GM19099 (cell line): ENCODE measurements around the gene SLC12A5.

Experiments
- POLR2A ChIP-seq: IDR thresholded peaks from 3 replicates; pipeline ENCODE4 v1.6.1; 2011; ENCODE audit warnings: low read depth; ENCODE audit not compliant: insufficient read length; ENCODE audit errors: extremely low read depth

The SLC12A5 gene

DNA sequence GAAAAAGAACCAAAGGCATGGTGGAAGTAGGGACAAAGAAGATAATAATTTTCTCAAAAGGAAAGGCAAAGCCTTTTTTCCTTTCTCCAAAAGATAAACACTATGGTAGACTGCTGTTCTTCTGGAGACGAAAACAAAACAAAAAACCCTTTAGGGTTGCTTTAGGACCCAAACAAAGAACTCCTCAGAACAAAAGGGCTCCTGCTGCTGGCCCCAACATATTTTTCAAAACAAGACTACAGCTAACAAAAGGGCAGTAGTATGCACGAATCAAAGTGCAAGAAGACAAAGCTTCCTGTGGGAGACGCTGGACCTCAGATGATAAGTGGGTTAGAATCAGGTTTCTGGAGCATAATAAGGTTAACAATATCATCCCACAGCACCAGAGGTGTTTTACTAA lies 45.0 kb downstream of the SLC12A5 start:
- no peak for TF ChIP-seq POLR2A

DNA sequence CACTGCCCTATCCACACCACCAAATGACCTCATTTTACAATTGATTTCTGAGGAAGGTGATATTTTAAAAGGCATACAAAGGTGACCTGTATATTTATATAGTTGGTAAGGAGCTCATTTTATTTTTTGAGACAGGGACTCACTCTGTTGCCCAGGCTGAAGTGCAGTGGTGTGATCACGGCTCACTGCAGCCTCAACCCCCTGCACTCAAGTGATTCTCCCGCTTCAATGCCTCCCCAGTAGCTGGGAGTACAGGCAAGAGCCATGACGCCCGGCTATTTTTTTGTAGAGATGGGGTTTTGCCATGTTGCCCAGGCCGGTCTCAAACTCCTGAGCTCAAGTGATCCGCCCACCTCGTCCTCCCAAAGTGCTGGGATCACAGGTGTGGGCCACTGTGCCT lies 47.8 kb downstream of the SLC12A5 start:
- no peak for TF ChIP-seq POLR2A

DNA sequence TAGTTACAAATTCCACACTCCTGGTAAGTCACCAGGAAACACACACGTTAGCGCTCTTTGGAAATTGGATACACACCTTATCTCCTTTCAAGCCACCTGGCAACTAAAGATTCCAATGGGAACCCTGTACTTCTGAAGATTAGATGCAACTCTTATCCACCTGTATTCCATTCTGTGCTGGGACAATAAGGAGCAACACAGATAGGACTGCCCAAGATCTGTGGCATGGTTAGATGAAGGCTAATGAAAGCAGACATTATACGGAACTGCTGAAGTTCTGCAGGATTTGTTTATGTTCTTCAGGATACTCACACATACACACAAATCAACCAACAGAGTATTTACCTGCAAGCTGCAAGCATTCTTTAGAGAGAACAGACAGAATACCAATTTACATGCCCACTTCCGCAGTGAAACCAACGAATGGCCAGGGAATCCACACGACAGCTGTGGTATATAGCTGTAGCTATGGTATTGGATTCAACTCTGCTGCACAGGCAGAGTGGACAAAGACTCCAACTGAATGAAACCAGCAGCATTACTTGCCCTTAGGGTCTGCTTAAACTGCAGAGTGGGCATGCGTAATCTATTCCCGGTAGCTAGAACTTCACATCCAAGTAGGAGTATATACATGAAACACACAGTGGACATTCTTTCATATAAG lies 48.8 kb downstream of the SLC12A5 start:
- no peak for TF ChIP-seq POLR2A

DNA sequence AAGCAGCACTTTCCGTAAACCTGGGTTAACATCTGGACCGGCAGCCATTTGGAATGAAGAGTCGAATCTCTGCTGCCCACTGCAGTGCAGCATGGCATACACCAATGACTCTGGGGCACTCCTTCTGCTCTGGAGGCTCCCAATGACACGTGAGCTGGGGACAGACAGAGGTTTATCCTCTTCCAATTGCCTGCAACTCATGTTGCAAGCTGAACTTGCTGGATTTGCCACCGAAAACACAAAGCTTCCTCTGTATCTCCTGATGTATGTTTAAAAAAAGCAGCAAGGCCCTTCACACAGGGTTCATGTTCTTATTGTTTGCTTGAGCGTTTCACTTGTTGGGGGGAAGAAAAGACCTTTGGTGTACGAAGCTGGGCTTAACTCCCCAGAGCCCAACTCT lies 49.9 kb downstream of the SLC12A5 start:
- no peak for TF ChIP-seq POLR2A

DNA sequence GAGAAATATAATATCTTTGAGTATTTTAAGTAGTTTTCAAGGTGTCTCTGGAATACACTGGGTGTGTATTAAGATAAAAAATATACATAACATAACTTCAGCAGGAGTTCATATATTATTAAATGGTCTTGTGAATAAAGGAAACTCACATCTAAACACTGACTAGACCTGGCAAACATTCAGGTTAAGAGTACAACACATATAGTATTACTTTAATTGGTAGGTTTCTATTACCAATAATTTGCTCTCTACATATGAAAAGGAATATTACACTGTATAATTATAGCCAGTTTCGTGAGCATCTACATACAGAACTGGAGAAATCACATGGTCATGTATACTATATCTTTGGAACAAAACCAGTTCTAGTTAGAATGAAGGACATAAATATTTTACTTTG lies 52.1 kb downstream of the SLC12A5 start:
- TF ChIP-seq POLR2A: no peak

DNA sequence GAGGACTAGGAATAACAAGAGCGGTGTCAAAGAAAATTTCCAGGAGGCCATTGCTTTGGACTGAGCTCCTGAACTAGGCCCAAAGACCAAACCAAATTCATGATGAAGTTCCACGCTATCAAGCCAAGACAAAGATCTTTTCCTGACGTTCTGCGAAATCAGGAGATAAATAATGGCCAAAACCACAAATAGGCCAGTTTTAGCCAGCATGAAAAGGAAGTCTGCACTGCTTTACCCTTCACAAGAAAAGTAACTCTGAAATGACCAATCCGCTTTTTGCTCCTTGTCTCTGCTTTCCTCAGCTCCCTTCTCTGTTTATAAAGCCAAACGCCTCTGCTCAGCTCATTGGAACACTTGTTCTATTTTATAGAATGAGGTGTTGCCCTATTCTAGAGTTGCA lies 54.1 kb downstream of the SLC12A5 start:
- TF ChIP-seq POLR2A: no peak

DNA sequence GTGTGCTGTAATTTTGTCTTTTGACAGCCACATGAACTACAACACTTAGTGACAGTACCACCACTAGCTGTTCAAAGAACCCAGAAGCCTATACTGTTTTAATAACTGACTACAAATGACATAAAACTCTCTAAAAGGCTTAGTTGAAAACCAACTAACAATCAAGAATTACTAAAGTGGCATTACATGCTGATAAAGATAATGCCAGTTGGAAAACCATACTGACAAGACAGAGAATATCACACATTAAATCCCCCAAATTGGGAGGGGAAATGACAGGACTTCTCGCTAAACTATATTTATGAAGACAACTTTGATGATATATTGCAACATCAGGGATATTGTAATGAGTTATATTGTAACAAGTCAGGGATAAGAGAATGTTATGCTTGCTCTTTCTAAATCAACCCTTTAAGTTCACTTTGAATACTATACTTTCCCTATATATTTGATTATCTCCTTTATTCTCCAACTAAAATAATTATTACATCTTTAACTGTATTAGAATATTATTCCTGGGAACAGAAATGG lies 54.6 kb downstream of the SLC12A5 start:
- no peak for TF ChIP-seq POLR2A

DNA sequence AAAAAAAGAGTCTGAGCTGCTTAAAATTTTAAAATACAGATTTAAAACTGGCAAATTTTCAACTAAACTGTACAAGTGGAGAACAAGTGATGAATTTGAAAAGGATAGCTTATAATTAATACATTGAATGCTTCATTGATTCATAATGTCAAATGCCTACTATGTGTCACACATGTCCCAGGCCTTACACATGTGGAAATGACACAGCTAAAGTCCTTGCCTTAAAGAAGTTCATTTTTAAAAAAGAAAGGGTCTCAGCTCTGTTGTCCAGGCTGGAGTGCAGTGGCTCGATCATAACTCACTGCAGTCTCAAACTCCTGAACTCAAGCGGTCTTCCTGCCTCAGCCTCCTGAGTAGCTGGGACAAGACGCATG lies 55.8 kb downstream of the SLC12A5 start:
- TF ChIP-seq POLR2A: no peak

DNA sequence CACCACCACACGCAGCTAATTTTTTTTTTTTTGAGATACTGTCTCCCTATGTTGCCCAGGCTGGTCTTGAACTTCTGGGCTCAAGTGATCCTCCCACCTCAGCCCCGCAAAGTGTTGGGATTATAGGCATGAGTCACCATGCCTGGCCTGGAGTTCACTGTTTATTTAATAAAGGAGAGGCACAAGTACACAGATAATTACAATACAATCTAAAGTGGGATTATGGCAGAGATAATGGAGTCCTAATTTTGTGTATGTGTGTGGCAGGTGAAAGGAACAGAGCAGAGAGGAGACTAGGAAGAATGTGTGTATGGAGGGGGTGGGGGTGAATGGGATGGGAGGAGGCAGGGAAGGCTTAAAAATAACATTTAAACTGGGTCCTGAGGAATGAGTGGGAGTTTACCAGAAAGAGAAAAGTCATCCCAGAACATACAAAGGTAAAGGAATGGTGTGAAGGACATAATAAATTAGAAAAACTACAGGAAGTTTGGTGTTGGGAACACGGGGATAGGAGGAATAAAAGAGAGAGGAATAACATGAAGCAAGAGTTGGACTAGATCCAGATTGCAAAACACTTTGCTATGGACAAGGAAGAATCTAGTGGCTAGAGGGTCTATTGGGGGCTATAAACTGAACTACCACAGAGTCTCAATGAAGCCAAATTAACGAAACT lies 56.3 kb downstream of the SLC12A5 start:
- TF ChIP-seq POLR2A: no peak

DNA sequence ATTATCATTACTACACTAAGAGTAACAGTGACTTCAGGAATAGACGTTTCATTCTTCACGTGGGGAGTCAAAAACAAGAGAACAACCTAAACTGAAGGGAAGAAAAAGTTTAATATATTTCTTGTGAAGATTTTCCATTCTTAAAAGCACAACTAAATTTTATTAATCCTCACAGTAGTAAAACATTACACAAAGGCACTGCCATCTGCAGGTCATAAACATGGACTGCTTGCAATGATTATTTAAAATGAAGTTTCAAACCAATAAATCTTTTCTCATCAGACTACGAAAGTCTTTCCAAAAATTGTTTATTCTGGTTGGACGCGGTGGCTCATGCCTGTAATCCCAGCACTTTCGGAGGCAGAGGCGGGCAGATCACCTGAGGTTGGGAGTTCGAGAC lies 58.1 kb downstream of the SLC12A5 start:
- TF ChIP-seq POLR2A: no peak

DNA sequence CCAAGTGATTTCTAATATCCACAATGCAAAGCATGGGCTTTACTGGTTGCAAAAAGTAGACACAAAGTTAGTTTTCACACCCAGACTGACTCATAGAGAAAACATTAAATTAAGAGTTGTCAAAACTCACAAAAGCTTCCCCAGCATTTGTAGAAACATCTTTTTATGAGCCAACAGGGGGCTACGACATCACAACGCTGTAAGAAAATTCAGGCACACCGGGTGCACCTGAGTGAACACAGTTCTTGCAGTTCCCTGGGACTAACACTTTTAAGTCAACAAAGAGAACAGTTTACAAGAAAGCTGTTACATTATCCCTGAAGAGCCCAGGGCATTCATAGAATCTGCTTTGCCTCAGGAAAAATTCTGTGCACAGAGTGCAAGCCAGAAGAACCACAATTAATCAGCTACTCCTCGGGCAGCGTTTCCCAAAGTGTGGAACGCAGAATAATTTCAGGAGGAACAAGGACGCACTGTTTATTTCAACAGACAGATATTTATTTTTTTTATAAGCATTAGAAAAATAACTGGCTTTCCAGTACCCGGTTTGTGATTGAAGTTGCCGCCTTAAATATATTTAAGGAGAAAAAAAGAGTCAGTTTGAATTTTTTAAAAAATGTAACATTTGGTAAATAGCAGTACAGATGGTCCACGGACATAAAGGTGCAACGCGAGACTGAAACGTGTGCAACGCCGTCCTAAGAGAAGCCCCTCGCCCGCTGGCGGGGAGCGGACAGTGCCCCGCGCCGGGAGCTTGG lies 59.6 kb downstream of the SLC12A5 start:
- no peak for TF ChIP-seq POLR2A

DNA sequence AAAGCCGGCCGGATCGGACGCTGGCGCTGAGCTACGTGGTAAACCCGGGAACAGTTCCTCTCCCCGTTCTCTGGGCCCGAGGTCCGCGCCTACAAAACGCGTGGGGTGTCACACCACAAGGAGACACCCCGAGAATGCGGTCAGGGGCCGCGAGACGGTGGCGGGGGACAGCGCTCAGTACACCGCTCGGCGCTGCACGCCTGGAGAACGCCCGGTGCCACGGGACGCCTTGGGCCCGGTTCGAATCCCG lies 60.1 kb downstream of the SLC12A5 start:
- TF ChIP-seq POLR2A: no peak

DNA sequence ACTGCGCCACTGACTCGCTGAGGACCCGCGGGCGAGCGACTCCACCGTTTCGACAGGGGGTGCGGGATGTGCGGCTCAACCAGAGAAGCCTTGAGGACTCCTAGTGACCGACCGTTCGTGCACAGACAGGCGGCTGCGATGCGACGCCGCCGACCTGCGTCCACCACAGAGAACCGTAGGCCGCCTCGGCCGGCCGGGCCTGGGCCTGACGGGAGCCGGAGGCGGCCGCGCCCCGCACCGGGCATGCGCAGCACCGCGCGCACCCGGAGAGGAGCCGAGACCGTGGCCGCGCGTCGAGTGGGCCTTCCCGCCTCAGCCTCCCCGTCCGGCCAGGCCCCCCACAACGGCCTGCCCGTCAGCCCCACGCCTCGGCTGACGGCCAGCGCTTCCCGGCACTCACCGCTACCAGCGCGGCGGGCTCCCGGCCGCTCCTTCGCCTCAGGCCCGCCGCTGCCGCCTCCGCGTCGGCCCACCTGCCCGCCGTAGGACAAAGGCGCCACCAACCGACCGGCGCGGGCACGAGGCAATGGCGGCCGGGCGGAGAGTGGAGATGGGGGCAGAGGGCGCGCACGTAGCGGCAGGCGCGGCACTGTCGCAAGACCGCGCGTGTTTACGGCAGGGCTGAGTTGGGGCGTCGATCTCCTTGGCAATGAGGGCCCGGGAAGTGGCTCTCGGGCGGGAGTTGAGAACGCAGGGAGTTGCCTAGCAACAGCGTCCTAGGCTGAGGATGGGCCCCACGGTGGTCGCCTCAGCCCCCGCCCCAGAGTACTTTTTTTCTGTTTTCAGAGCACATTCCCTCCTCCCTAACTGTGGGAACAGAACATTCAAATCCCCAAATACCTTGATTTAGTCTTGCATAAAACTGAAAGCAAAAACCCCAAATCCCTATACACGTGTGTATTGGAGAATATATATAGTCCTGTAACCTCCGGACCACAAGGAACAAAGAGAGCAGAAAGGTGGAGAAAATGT lies 60.7 kb downstream of the SLC12A5 start, which contains the start of gene NCOA5:
Gene NCOA5 (minus strand): TSS at position 546 of the 972 bp plus-strand sequence. CDS start 10,538 bp downstream, outside the sequence.
- peak; percentile 97 for TF ChIP-seq POLR2A

DNA sequence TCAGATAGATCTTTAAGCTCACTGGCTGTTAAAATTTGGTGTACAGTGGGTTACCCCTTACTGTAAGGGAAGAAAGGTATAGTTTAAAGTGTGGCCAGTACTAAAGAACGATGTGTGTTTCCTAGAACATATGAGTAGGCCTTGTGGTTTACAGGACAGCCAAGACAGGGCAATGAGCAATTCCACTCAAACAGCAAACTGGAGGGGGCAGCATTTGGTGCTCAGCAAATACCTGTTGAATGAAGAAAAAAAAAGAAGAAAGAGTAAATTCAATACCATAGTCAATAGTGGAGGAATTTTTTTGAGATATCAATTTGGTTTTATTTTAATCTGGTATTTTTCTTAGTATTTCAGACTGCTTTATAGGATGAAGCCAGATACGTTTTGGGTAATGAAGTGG lies 64.5 kb downstream of the SLC12A5 start:
- TF ChIP-seq POLR2A: no peak
